Measurements from ENCODE around the gene PUS1.

PUS1 gene

DNA sequence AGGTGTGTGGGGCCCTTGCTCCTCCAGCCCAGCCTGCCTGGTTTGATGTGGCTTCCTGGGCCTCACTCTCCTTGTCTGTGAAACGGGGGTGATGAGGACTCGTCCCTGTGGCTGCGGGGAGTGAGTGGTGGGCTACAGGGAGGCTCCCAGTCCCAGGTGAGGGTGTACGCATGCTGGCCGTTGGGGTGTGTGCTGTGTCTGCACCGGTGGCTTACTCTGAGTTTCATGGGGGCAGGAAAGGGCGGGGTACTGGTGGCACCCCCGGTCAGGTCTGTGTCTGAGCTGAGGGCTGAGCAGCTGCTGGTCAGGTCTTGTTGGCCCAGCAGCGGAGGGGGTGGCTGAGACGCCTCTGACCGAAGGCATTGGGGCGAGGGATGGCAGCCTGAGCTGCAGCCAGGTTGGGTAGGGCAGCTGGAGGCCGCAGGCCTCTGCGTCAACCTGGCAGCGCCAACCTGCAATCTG, 23.4 kb upstream of the PUS1 start:
- TF ChIP-seq, protein P1, sequence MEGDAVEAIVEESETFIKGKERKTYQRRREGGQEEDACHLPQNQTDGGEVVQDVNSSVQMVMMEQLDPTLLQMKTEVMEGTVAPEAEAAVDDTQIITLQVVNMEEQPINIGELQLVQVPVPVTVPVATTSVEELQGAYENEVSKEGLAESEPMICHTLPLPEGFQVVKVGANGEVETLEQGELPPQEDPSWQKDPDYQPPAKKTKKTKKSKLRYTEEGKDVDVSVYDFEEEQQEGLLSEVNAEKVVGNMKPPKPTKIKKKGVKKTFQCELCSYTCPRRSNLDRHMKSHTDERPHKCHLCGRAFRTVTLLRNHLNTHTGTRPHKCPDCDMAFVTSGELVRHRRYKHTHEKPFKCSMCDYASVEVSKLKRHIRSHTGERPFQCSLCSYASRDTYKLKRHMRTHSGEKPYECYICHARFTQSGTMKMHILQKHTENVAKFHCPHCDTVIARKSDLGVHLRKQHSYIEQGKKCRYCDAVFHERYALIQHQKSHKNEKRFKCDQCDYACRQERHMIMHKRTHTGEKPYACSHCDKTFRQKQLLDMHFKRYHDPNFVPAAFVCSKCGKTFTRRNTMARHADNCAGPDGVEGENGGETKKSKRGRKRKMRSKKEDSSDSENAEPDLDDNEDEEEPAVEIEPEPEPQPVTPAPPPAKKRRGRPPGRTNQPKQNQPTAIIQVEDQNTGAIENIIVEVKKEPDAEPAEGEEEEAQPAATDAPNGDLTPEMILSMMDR (IDR thresholded peaks at IDR 0.05; ENCODE audit: unreplicated experiment in 3 of 3), result no peak
- H3K4me3 Mint-ChIP-seq, result no peak overlapping the region
- H3K27me3 Mint-ChIP-seq (ENCODE audit: low read depth), result no peaks in the 10 kb centered on the region
- H3K27ac Mint-ChIP-seq, result no peak overlapping the region
- H3K4me1 Mint-ChIP-seq, result no peaks in the 10 kb centered on the region
- no peaks in the 10 kb centered on the region for H3K9me3 Mint-ChIP-seq
- H3K36me3 Mint-ChIP-seq (ENCODE audit: low read depth), result no peaks in the 10 kb centered on the region

DNA sequence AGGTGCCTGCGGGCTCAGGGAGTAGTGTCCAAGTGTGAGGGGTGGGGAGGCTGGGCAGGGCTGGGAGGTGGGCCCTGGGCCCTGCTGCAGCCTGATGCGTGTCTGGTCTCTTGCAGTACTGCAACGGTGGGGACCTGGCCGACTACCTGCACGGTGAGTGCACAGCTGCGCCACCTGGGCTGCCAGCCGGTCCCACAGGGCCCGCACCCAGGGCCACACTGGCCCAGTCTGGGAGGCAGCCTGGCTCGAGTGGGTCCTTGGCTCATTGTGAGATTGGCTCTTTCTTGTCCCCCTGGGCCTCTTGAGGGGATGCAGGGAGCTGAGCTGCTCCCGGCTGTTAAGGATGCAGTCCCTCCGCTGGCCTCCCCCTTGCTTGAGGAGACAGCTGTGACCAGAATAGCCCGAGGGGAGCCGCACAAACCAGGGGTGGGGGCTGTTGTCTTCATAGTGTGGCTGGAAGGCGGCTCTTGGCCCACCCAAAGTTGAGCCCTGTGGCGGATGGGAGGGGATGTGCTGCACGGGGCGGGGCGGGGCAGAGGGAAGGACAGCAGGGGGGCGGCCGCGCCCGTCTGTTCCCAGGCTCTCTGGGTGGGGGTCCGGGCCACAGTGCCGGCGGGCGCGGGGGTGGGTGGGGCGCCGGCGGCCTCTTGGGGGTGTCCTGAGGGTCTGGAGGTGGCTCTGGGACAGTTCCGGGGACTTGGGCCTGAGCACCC, 21.5 kb upstream of the PUS1 start:
- Mint-ChIP-seq H3K27ac (no peak overlapping the region), H3K4me3 (no peak overlapping the region), H3K36me3 (ENCODE audit: low read depth) (no peaks in the 10 kb centered on the region), H3K9me3 (no peaks in the 10 kb centered on the region), H3K27me3 (ENCODE audit: low read depth) (no peaks in the 10 kb centered on the region), H3K4me1 (no peaks in the 10 kb centered on the region)
- TF ChIP-seq, protein P1 (IDR thresholded peaks at IDR 0.05; ENCODE audit: unreplicated experiment in 3 of 3), result no peak

DNA sequence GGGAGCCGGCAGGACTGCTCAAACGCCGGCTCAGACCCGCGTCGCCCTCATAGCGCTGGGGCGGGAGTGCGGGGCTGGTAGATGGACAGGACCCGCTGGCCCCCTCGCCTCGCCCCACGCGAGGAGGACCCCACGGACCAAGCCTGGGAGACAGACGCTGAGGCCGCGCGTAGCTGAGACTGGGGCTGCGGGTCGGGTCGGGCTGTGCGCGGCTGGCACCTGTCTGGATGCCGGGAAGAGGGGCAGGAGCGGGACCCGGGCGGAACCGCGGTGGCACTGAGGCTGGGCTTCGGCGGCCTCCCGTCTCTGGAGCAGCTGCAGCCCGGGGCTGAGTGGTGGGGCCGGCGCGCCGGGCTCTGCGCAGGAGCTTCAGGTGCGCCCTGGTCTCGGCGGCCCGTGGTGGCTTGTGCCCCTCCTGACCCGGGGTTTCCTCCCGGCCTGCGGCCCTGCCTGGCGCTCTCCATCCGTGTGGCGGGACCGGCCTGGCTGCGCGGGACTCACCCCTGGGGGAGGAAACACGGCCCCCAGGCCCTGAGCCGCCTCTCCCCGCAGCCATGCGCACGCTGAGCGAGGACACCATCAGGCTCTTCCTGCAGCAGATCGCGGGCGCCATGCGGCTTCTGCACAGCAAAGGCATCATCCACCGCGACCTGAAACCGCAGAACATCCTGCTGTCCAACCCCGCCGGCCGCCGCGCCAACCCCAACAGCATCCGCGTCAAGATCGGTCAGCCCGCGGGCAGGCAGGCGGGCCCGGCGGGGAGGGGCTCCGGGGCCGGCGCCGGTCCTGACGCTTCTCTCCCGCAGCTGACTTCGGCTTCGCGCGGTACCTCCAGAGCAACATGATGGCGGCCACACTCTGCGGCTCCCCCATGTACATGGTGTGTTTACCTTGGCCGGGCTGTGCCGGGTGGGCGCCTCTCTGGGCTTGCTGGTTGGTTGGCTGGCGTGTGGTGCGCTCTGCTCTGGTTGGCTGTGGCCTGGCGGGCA, 20.7 kb upstream of the PUS1 start:
- Mint-ChIP-seq H3K27ac (no peak overlapping the region), H3K4me3 (no peak overlapping the region), H3K36me3 (ENCODE audit: low read depth) (no peaks in the 10 kb centered on the region), H3K4me1 (no peaks in the 10 kb centered on the region), H3K9me3 (no peaks in the 10 kb centered on the region), H3K27me3 (ENCODE audit: low read depth) (no peaks in the 10 kb centered on the region)
- TF ChIP-seq, protein P1 (IDR thresholded peaks at IDR 0.05; ENCODE audit: unreplicated experiment in 3 of 3), result no peak

DNA sequence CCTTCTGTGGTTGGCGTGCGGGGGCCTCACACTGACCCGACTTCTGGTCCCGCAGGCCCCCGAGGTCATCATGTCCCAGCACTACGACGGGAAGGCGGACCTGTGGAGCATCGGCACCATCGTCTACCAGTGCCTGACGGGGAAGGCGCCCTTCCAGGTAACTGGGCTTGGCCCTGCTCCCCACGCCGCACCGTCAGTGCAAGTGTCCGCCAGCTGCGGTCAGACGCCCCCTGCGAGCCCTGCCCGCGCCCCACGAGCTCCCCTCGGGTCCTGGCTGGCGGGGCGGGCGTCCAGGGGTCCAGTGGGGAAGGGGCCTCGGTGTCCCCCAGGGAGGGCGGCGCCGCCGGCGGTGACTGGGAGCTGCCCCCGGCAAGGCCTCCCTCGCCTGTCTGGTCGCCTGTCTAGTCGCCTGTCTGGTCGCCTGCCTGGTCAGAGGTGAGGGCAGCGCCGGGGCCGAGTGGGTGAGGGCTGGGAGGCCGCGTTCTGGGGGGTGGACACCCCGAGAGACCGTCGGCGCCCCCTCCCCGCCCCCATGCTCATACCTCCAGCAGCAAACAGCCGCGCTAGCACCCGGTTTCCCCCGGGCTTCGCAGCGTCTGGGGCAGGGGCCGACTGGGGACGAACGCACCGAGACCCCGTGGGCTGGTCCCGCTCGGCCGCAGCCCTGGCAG, 19.9 kb upstream of the PUS1 start:
- Mint-ChIP-seq H3K4me3 (no peak overlapping the region), H3K27me3 (ENCODE audit: low read depth) (no peaks in the 10 kb centered on the region), H3K27ac (no peak overlapping the region), H3K4me1 (no peaks in the 10 kb centered on the region), H3K36me3 (ENCODE audit: low read depth) (no peaks in the 10 kb centered on the region), H3K9me3 (no peaks in the 10 kb centered on the region)
- TF ChIP-seq, protein P1 (IDR thresholded peaks at IDR 0.05; ENCODE audit: unreplicated experiment in 3 of 3), result no peak

DNA sequence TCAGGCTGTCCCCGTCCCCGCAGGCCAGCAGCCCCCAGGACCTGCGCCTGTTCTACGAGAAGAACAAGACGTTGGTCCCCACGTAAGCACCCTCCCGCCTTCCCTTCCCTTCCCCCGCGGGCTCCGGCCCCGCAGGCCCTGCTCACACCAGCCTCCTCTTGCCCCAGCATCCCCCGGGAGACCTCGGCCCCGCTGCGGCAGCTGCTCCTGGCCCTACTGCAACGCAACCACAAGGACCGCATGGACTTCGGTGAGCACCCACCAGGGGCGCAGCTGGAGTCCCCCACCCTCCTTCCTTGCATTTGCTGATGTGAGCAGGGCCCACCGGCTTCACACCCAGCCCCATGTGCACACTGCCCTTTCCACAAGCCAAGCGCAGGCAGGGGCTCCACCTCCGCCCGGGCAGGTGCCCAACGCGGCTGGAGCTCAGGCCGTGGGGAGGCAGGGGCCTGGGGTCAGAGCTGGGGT, 19.3 kb upstream of the PUS1 start:
- Mint-ChIP-seq H3K36me3 (ENCODE audit: low read depth) (no peaks in the 10 kb centered on the region), H3K4me1 (no peaks in the 10 kb centered on the region), H3K4me3 (no peak overlapping the region), H3K27me3 (ENCODE audit: low read depth) (no peaks in the 10 kb centered on the region), H3K27ac (no peak overlapping the region), H3K9me3 (no peaks in the 10 kb centered on the region)
- TF ChIP-seq, protein P1 (IDR thresholded peaks at IDR 0.05; ENCODE audit: unreplicated experiment in 3 of 3), result no peak

Data from nephron (organoid).